Prostate gland (tissue), 2 donors: Measurements from ENCODE around the gene NDUFAF5. TPM values are rescaled to one million over a fixed set of nuclear protein-coding genes. Genes with fewer than 3 reads are reported as not detected.

Experiments
- DNase-seq: peaks from one replicate; pipeline ENCODE4 v3.0.0-alpha.2; 2019; ENCODE audit warnings: low spot score
- H3K27ac ChIP-seq, 2 donors: fragments of 200-600 bp; sonication (generic); 2 replicates each; pipeline ENCODE4 v1.5.1; 2017 to 2019
- H3K27me3 ChIP-seq: fragments of 200-600 bp; sonication (generic); replicated peaks from 2 replicates; pipeline ENCODE4 v1.5.1; 2019; ENCODE audit not compliant: insufficient read depth
- H3K36me3 ChIP-seq, 2 donors: fragments of 200-600 bp; sonication (generic); 1 replicate in 1 of 2; 2 replicates in 1 of 2; pipeline versions ENCODE4 v1.5.1 to v1.8.1; 2017 to 2019
- H3K4me1 ChIP-seq: fragments of 200-600 bp; sonication (generic); replicated peaks from 2 replicates; pipeline ENCODE4 v1.5.1; 2019
- H3K4me3 ChIP-seq, 2 donors: fragments of 200-600 bp; sonication (generic); 2 replicates each; pipeline ENCODE4 v1.5.1; 2017 to 2019
- H3K9me3 ChIP-seq: fragments of 200-600 bp; sonication (generic); 2 replicates; pipeline ENCODE4 v1.5.1; 2017
- POLR2A ChIP-seq: fragments of 450-650 bp; IDR thresholded peaks from one replicate; pipeline ENCODE4 v1.6.1; 2016; ENCODE audit warnings: antibody characterized with exemption, mild to moderate bottlenecking
- POLR2AphosphoS5 ChIP-seq: sonication (generic); formaldehyde crosslinking; IDR thresholded peaks from one replicate; pipeline ENCODE4 v1.6.1; 2017; ENCODE audit warnings: antibody characterized with exemption
- WGBS: methylation state at CpG from one replicate; pipeline ENCODE4 v1.1.5; 2018; 5-methylcytosine and 5-hydroxymethylcytosine counted together
- intact Hi-C: fragments of 100-400 bp; cut with DNase I; formaldehyde crosslinking; loops from one replicate; pipeline ENCODE4 v1.14.2; 2022
- total RNA-seq, 2 donors: library from RNA; depleted of rRNA; stranded (reverse); fragments of >200 nt; gene quantifications; one replicate each; pipeline ENCODE4 v1.1.0, GENCODE V29; 2016
- TF ChIP-seq, protein P1 (sequence below), 4 experiments: fragments of 200-600 bp in 2 of 4; fragments of 450-650 bp in 2 of 4; sonication (generic) in 2 of 4; IDR thresholded peaks; 1 replicate in 3 of 4; 2 replicates in 1 of 4; pipeline ENCODE4 v1.5.1; 2016 to 2019; ENCODE audit warnings: antibody characterized with exemption in 4 of 4, mild to moderate bottlenecking in 2 of 4, moderate library complexity in 2 of 4

The NDUFAF5 gene
- total RNA-seq, 2 donors from 2014 or later: 15.3 to 17.5 TPM

DNA sequence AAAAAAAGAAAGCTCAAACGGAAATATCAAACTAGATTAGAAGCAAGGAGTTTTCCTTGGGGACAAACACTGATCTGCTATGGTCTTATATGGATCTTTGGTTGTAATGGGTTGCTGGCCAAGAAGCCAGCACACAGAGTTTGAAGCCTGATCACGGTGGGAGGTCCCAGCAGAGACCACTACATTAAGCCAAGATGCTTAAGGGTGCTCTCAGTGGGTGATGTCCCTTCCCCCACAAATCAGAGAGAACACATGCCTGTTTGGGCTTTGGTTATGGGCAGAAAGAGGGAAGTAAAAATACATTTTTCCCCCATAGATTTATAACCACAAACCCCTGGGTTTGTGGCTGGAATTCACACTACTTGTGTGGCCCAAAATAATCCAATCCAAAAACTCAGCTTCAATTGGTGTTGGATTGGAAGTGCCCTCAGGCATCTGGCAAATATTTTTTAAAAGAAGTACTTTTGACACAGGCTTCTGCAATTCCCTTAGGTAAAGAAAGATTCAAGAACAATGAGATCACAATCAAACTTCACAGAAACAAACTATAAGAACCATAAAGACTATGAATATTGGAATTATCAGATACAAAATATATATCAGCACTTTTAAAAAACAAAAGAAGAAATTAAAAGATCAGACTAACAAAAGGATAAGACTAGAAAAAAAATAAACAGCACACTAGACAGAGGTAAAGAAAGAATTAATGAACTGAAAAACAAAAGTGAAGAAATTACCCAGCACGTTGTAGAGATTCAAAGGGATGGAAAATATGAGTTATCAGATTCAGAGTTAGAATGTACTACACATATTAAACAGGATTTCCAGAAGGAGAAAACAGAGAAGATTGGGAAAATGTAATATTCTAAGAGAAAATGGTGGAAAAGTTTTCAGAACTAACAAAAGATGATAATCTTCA, 44.8 kb upstream of the NDUFAF5 start:
- WGBS: 85% methylated on average over 3 of the region's 3 CpGs
- DNase-seq: no peak
- intact Hi-C loops: loop anchor here (5.0 to 10.0 kb wide), 3 partner anchors 105 to 245 kb away; partner anchors contain the start of gene TASP1
- TF ChIP-seq POLR2AphosphoS5: no peak
- Histone ChIP-seq H3K27me3 (no peaks in the 10 kb centered on the region), H3K36me3 (no peaks in the 10 kb centered on the region), H3K27ac (no peak overlapping the region), H3K4me1 (no peaks in the 10 kb centered on the region), H3K9me3 (no peaks in the 10 kb centered on the region), H3K4me3 (no peak overlapping the region)

DNA sequence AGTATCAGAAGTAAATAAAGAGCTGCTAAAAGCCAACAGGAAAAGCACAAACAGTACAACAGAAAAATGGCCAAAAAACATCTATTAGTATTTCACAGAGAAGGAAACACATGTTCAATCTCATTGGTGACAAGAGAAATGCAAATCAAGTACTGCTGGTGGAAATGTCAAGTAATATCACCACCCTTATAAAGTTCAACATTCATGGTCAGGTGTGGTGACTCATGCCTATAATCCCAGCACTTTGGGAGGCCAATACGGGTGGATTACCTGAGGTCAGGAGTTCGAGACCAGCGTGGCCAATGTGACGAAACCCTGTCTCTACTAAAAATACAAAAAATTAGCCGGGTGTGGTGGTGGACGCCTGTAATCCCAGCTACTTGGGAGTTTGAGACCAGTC, 42.9 kb upstream of the NDUFAF5 start:
- Histone ChIP-seq H3K4me3 (no peak overlapping the region), H3K4me1 (no peaks in the 10 kb centered on the region), H3K27me3 (no peaks in the 10 kb centered on the region), H3K36me3 (no peaks in the 10 kb centered on the region), H3K9me3 (no peaks in the 10 kb centered on the region), H3K27ac (no peak overlapping the region)
- TF ChIP-seq POLR2AphosphoS5 (no peak), POLR2A (no peak)
- TF ChIP-seq, protein P1, sequence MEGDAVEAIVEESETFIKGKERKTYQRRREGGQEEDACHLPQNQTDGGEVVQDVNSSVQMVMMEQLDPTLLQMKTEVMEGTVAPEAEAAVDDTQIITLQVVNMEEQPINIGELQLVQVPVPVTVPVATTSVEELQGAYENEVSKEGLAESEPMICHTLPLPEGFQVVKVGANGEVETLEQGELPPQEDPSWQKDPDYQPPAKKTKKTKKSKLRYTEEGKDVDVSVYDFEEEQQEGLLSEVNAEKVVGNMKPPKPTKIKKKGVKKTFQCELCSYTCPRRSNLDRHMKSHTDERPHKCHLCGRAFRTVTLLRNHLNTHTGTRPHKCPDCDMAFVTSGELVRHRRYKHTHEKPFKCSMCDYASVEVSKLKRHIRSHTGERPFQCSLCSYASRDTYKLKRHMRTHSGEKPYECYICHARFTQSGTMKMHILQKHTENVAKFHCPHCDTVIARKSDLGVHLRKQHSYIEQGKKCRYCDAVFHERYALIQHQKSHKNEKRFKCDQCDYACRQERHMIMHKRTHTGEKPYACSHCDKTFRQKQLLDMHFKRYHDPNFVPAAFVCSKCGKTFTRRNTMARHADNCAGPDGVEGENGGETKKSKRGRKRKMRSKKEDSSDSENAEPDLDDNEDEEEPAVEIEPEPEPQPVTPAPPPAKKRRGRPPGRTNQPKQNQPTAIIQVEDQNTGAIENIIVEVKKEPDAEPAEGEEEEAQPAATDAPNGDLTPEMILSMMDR (IDR thresholded peaks at IDR 0.05): no peak
- intact Hi-C loops: no loop called here
- DNase-seq: no peak
- WGBS: 100% methylated on average over 6 of the region's 6 CpGs

DNA sequence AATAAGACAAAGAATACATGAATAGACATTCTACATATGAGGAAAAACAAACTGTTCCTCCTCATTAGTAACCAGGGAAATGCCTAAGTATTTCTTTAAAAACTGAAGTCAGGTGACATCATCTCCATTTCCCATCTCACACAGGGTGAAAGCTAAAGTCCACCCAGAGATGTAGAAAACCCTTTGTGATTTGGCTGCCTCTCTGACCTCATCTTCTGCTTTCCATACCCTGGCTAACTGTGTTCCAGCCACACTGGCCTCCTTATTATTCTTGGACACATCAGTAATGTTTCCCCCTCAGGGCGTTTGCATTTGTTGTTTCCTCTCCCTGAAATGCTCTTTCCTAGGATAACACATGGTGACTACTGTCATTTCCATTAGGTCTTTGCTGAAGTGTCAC, 40.5 kb upstream of the NDUFAF5 start:
- Histone ChIP-seq H3K4me3 (no peak overlapping the region), H3K27ac (no peak overlapping the region), H3K27me3 (no peaks in the 10 kb centered on the region), H3K9me3 (no peaks in the 10 kb centered on the region), H3K36me3 (no peaks in the 10 kb centered on the region), H3K4me1 (no peaks in the 10 kb centered on the region)
- WGBS: 87% methylated on average over 1 of the region's 1 CpG
- DNase-seq: no peak
- intact Hi-C loops: no loop called here
- TF ChIP-seq, protein P1 (IDR thresholded peaks at IDR 0.05): no peak
- TF ChIP-seq POLR2A (no peak), POLR2AphosphoS5 (no peak)

DNA sequence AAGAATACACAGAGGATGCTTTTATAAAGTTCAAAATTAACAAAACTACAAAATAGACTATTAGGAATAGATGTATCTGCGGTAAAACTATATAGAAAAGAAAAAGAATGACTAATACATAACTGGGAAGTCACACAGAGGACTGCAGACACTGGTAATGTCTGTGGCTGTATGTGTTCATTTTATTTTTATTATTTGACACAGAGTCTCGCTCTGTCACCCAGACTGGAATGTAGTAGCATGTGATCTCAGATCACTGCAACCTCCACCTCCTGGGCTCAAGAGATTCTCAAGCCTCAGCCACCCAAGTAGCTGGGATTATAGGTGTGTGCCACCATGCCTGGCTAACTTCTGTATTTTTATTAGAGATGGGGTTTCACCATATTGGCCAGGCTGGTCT, 39.0 kb upstream of the NDUFAF5 start:
- no peaks in the 10 kb centered on the region for H3K36me3 ChIP-seq

DNA sequence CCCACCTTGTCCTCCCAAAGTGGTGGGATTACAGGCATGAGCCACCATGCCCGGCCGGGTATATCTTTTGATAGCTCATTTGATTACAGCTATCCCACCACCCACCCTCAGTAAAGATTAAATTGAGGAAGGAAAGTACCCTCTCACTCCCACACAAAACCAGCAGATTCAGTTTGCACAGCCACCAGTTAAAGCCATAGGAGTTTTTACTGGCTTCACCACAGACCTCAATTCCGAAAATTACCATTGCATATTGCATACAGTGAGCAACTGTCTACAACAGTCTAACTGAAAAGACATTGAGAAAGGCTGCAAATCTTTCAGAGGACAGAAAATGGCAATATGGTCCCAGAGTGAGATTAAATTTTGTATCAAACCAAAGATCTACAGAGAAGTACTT, 35.0 kb upstream of the NDUFAF5 start:
- H3K27me3 ChIP-seq: no peaks in the 10 kb centered on the region
- no peaks in the 10 kb centered on the region for H3K9me3 ChIP-seq
- no peaks in the 10 kb centered on the region for H3K36me3 ChIP-seq
- no peak overlapping the region for H3K27ac ChIP-seq
- DNase-seq: no peak
- no peak overlapping the region for H3K4me3 ChIP-seq
- H3K4me1 ChIP-seq: no peaks in the 10 kb centered on the region
- 95% methylated on average over 3 of the region's 3 CpGs for WGBS
- intact Hi-C loops: loop anchor here (10.0 kb wide), 1 partner anchor 205 kb away; no protein-coding TSS in a partner anchor
- TF ChIP-seq, protein P1 (IDR thresholded peaks at IDR 0.05): no peak
- no peak for TF ChIP-seq POLR2A
- no peak for TF ChIP-seq POLR2AphosphoS5

More for the DNA sequence above, 39.0 kb upstream of the NDUFAF5 start:
- Histone ChIP-seq H3K4me1 (no peaks in the 10 kb centered on the region), H3K27me3 (no peaks in the 10 kb centered on the region), H3K27ac (no peak overlapping the region), H3K9me3 (no peaks in the 10 kb centered on the region), H3K4me3 (no peak overlapping the region)
- intact Hi-C loops: no loop called here
- no peak for DNase-seq
- no peak for TF ChIP-seq POLR2A
- TF ChIP-seq, protein P1 (IDR thresholded peaks at IDR 0.05): no peak
- TF ChIP-seq POLR2AphosphoS5: no peak
- whole genome bisulfite sequencing: 92% methylated on average over 2 of the region's 2 CpGs
